SU-DHL-6 (cell line): ENCODE results near the gene CXCL12.

Experiments
- H2AFZ ChIP-seq: fragments of 200-600 bp; sonication (generic); 2 replicates; pipeline ENCODE4 v1.6.1; 2014; ENCODE audit warnings: low read depth, mild to moderate bottlenecking, moderate library complexity, mixed read lengths, antibody characterized with exemption, low read length; ENCODE audit not compliant: severe bottlenecking
- H3F3A ChIP-seq: fragments of 200-600 bp; shearing (Covaris generic); 2 replicates; pipeline ENCODE4 v1.6.0; 2016; ENCODE audit warnings: antibody characterized with exemption, mild to moderate bottlenecking; ENCODE audit not compliant: insufficient read depth
- H3K27ac ChIP-seq: fragments of 200-600 bp; sonication (generic); 2 replicates; pipeline ENCODE4 v1.5.1; 2016; ENCODE audit warnings: low read depth, mild to moderate bottlenecking, low read length, moderate library complexity, mixed read lengths
- H3K27me3 ChIP-seq: fragments of 200-600 bp; sonication (generic), shearing (Covaris generic); 2 replicates; pipeline ENCODE4 v1.6.0; 2014; ENCODE audit warnings: mild to moderate bottlenecking, low read length
- H3K36me3 ChIP-seq: fragments of 200-600 bp; sonication (generic); 2 replicates; pipeline ENCODE4 v1.6.1; 2014; ENCODE audit warnings: mild to moderate bottlenecking, low read length, mixed read lengths
- H3K4me2 ChIP-seq: fragments of 300-600, 200-600 bp; shearing (Covaris generic), sonication (generic); 2 replicates; pipeline ENCODE4 v1.6.0; 2014; ENCODE audit warnings: low read length, low read depth, mild to moderate bottlenecking; ENCODE audit not compliant: poor library complexity, severe bottlenecking
- H3K4me3 ChIP-seq: fragments of 200-600 bp; sonication (generic); 2 replicates; pipeline ENCODE4 v1.5.1; 2014; ENCODE audit warnings: antibody characterized with exemption, low read length, mild to moderate bottlenecking, mixed read lengths; ENCODE audit not compliant: insufficient read depth, poor library complexity, severe bottlenecking
- H3K79me2 ChIP-seq: fragments of 200-600 bp; sonication (generic); 2 replicates; pipeline ENCODE4 v1.6.1; 2014; ENCODE audit warnings: mild to moderate bottlenecking, low read length, moderate library complexity; ENCODE audit not compliant: insufficient read depth
- H3K9ac ChIP-seq: fragments of 200-600 bp; sonication (generic); 2 replicates; pipeline ENCODE4 v1.7.0; 2014; ENCODE audit warnings: mild to moderate bottlenecking, low read length
- H3K9me2 ChIP-seq: fragments of 200-600 bp; sonication (generic); replicated peaks from 2 replicates; pipeline ENCODE4 v1.6.1; 2014; ENCODE audit warnings: low read length; ENCODE audit not compliant: insufficient read depth
- H3K9me3 ChIP-seq: fragments of 200-600 bp; sonication (generic); 2 replicates; pipeline ENCODE4 v1.6.1; 2014; ENCODE audit warnings: low read length, mixed read lengths; ENCODE audit not compliant: insufficient read depth
- H4K20me1 ChIP-seq: fragments of 200-600 bp; sonication (generic); 2 replicates; pipeline ENCODE4 v1.6.1; 2014; ENCODE audit warnings: low read depth, mild to moderate bottlenecking, antibody characterized with exemption, low read length, moderate library complexity, mixed read lengths
- EZH2phosphoT487 ChIP-seq: fragments of 200-600 bp; sonication (generic), shearing (Covaris generic); conservative IDR thresholded peaks from 2 replicates; pipeline ENCODE4 v1.6.1; 2018; ENCODE audit warnings: mild to moderate bottlenecking, antibody characterized with exemption, low read length, moderate library complexity, mixed read lengths
- TF ChIP-seq, protein P1 (sequence below): fragments of 200-600 bp; sonication (generic); IDR thresholded peaks from one replicate; pipeline ENCODE4 v1.5.1; 2017; ENCODE audit warnings: antibody characterized with exemption, mild to moderate bottlenecking, low read length, moderate library complexity; ENCODE audit not compliant: insufficient read depth, poor library complexity, severe bottlenecking

CXCL12 gene

DNA sequence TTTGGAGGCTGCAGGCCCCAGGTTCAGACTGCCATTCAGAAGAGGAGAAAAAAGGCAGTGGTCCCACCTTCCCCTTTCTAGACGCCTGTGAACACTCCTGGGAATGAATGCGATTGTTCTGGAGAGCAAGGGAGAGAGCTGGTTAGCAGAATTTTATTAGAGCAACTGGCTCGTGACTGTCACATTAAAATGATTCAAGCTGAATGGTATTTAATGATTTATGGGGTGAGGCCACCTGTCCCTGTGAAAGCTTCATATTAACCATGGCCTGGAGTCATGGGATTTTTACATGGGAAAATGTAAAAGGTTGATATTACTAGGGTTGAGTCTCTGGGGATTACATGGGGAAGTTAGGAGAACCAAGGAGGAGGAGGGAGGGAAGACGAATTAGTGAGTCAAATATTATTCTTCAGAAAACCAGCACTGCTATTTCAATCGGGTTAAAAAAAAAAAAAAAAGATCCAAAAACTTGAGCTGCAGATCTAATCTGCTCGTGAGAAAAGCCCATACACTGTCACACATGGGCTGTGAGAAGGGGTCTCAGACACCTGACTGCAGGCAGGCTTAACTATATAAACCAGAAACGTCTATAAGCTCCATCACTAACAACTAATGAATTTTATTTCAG, 8.3 kb downstream of the CXCL12 start:
- Histone ChIP-seq H3K9me3 (no peaks in the 10 kb centered on the region), H3F3A (no peaks in the 10 kb centered on the region), H4K20me1 (no peaks in the 10 kb centered on the region), H3K9ac (no peak overlapping the region), H3K79me2 (no peaks in the 10 kb centered on the region), H3K4me2 (no peak overlapping the region), H3K4me3 (no peak overlapping the region), H3K27me3 (no peaks in the 10 kb centered on the region), H3K36me3 (no peaks in the 10 kb centered on the region), H2AFZ (no peak overlapping the region), H3K27ac (no peak overlapping the region), H3K9me2 (no peaks in the 10 kb centered on the region)
- TF ChIP-seq, protein P1, sequence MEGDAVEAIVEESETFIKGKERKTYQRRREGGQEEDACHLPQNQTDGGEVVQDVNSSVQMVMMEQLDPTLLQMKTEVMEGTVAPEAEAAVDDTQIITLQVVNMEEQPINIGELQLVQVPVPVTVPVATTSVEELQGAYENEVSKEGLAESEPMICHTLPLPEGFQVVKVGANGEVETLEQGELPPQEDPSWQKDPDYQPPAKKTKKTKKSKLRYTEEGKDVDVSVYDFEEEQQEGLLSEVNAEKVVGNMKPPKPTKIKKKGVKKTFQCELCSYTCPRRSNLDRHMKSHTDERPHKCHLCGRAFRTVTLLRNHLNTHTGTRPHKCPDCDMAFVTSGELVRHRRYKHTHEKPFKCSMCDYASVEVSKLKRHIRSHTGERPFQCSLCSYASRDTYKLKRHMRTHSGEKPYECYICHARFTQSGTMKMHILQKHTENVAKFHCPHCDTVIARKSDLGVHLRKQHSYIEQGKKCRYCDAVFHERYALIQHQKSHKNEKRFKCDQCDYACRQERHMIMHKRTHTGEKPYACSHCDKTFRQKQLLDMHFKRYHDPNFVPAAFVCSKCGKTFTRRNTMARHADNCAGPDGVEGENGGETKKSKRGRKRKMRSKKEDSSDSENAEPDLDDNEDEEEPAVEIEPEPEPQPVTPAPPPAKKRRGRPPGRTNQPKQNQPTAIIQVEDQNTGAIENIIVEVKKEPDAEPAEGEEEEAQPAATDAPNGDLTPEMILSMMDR: no peak
- TF ChIP-seq EZH2phosphoT487: no peak

DNA sequence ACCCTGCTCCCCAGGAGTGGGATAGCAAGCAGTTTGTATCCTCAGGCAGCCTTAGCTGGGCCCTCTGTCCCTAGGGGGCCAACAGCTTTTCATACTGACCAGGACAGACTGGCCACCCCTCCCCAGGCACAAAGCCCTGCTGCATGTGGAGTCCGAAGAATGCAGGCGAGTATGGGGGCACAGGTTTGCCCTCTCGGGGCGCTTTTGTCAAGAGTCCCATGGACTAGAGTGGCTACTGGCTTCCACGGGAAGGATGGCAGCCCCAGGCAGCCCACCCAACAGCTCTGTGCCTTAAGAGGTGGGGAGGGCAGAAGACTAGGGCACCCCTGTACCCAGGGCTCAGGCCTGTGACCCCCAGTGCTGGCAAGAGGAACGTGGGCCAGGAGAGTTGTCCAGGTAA, 10.7 kb downstream of the CXCL12 start:
- H3K27me3 ChIP-seq: no peaks in the 10 kb centered on the region
- H4K20me1 ChIP-seq: no peaks in the 10 kb centered on the region
- H3K9me2 ChIP-seq: no peaks in the 10 kb centered on the region
- no peaks in the 10 kb centered on the region for H3F3A ChIP-seq
- no peaks in the 10 kb centered on the region for H3K36me3 ChIP-seq
- H3K4me2 ChIP-seq: no peak overlapping the region
- H3K27ac ChIP-seq: no peak overlapping the region
- H3K9ac ChIP-seq: no peak overlapping the region
- H3K9me3 ChIP-seq: no peaks in the 10 kb centered on the region
- no peaks in the 10 kb centered on the region for H3K79me2 ChIP-seq
- H3K4me3 ChIP-seq: no peak overlapping the region
- TF ChIP-seq EZH2phosphoT487: no peak
- TF ChIP-seq, protein P1: no peak
- H2AFZ ChIP-seq: no peak overlapping the region

DNA sequence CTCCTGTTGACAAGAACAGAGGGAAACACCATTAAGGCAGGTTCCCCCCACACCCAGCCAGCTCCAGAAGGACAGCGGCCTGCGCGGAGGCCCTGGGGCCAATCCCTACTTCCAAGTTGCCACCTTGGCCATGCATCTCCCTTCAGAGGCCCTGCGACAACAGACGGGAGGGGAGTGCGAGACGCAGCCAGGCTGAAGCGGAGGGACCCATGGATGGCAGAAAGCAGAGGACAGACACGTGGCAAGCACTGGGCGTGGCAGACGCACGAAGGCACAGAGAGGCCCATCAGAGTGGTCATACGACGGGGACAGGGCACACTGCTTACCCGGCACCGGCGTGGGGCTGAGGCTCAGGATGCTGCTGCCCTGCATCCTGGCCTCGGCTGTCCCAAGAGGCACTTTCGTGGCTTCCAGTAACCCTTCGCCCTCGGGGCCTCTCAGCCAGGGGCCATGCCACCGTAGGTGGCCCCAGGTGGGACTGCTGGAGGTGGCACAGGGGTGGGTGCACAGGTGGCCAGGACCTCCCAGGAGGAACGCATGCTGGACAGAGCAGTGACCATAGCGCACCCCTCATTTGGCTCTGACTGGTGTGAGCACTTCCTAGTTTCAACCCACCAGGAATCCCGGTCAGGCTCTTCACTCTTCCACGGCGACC, 11.4 kb downstream of the CXCL12 start:
- Histone ChIP-seq H3K27me3 (no peaks in the 10 kb centered on the region), H2AFZ (no peak overlapping the region), H3K9ac (no peak overlapping the region), H3K79me2 (no peaks in the 10 kb centered on the region), H3K9me3 (no peaks in the 10 kb centered on the region), H3K4me2 (no peak overlapping the region), H3F3A (no peaks in the 10 kb centered on the region), H3K36me3 (no peaks in the 10 kb centered on the region), H3K4me3 (no peak overlapping the region), H3K9me2 (no peaks in the 10 kb centered on the region), H4K20me1 (no peaks in the 10 kb centered on the region), H3K27ac (no peak overlapping the region)
- TF ChIP-seq, protein P1: no peak
- no peak for TF ChIP-seq EZH2phosphoT487
